Measurements from ENCODE around the gene INSM2. TPM values are rescaled to one million over a fixed set of nuclear protein-coding genes. Genes with fewer than 3 reads are reported as not detected.

Gene INSM2
- total and polyA plus RNA-seq, 2 of the 13 experiments (the other 11 are each of a cell fraction or from before 2014, with no cell fraction given) = not detected

GRCh38 chr14:35534873-35535482, 1.0 kb downstream of the INSM2 start (continued):
- TF ChIP-seq ZNF512B (CRISPR knock-in tag; IDR thresholded peaks at IDR 0.05; ENCODE audit: borderline replicate concordance) = peak; percentile 100
- TF ChIP-seq ZNF567 (CRISPR knock-in tag; IDR thresholded peaks at IDR 0.05; ENCODE audit: borderline replicate concordance) = peak; percentile 100
- peak; percentile 100 for TF ChIP-seq HOXA9 (CRISPR knock-in tag; IDR thresholded peaks at IDR 0.05; ENCODE audit: borderline replicate concordance)
- peak; percentile 49 for TF ChIP-seq CTCF (CRISPR knock-in tag; IDR thresholded peaks at IDR 0.05)
- TF ChIP-seq ZNF280B (CRISPR knock-in tag; IDR thresholded peaks at IDR 0.05; ENCODE audit: borderline replicate concordance) = peak; percentile 100
- peak; percentile 100 for TF ChIP-seq JUNB (CRISPR knock-in tag; IDR thresholded peaks at IDR 0.05; ENCODE audit: borderline replicate concordance)
- peak; percentile 100 for TF ChIP-seq ZNF30 (CRISPR knock-in tag; IDR thresholded peaks at IDR 0.05)
- peak; percentile 47; the same call in 1 of the 2 replicates for TF ChIP-seq HMGA1 (CRISPR knock-in tag; conservative IDR thresholded peaks at IDR 0.05)
- TF ChIP-seq YEATS2 (CRISPR knock-in tag; IDR thresholded peaks at IDR 0.05; ENCODE audit: borderline replicate concordance) = peak; percentile 100
- peak; percentile 100 for TF ChIP-seq ZFP41 (CRISPR knock-in tag; IDR thresholded peaks at IDR 0.05; ENCODE audit: borderline replicate concordance)
- TF ChIP-seq TAF15 (IDR thresholded peaks at IDR 0.05; ENCODE audit: low read depth, low read length, poor library complexity, severe bottlenecking) = no peak
- no peak for TF ChIP-seq GTF2F1 (IDR thresholded peaks at IDR 0.05; ENCODE audit: low read length)
- TF ChIP-seq, protein P1, sequence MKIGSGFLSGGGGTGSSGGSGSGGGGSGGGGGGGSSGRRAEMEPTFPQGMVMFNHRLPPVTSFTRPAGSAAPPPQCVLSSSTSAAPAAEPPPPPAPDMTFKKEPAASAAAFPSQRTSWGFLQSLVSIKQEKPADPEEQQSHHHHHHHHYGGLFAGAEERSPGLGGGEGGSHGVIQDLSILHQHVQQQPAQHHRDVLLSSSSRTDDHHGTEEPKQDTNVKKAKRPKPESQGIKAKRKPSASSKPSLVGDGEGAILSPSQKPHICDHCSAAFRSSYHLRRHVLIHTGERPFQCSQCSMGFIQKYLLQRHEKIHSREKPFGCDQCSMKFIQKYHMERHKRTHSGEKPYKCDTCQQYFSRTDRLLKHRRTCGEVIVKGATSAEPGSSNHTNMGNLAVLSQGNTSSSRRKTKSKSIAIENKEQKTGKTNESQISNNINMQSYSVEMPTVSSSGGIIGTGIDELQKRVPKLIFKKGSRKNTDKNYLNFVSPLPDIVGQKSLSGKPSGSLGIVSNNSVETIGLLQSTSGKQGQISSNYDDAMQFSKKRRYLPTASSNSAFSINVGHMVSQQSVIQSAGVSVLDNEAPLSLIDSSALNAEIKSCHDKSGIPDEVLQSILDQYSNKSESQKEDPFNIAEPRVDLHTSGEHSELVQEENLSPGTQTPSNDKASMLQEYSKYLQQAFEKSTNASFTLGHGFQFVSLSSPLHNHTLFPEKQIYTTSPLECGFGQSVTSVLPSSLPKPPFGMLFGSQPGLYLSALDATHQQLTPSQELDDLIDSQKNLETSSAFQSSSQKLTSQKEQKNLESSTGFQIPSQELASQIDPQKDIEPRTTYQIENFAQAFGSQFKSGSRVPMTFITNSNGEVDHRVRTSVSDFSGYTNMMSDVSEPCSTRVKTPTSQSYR (CRISPR knock-in tag; IDR thresholded peaks at IDR 0.05; ENCODE audit: borderline replicate concordance) = peak; percentile 100
- TF ChIP-seq ZNF382 (CRISPR knock-in tag; IDR thresholded peaks at IDR 0.05; ENCODE audit: borderline replicate concordance) = peak; percentile 99
- TF ChIP-seq ZNF331 (CRISPR knock-in tag; IDR thresholded peaks at IDR 0.05) = peak; percentile 100

Measured in HepG2 (cell line).